Limb (tissue), 2 donors: ENCODE results near the gene SDC1.

Experiments
- DNase-seq, 2 donors: peaks; one replicate each; pipeline ENCODE4 v3.0.0-alpha.2; 2016; ENCODE audit errors: extremely low spot score in 2 of 2

SDC1 gene

DNA sequence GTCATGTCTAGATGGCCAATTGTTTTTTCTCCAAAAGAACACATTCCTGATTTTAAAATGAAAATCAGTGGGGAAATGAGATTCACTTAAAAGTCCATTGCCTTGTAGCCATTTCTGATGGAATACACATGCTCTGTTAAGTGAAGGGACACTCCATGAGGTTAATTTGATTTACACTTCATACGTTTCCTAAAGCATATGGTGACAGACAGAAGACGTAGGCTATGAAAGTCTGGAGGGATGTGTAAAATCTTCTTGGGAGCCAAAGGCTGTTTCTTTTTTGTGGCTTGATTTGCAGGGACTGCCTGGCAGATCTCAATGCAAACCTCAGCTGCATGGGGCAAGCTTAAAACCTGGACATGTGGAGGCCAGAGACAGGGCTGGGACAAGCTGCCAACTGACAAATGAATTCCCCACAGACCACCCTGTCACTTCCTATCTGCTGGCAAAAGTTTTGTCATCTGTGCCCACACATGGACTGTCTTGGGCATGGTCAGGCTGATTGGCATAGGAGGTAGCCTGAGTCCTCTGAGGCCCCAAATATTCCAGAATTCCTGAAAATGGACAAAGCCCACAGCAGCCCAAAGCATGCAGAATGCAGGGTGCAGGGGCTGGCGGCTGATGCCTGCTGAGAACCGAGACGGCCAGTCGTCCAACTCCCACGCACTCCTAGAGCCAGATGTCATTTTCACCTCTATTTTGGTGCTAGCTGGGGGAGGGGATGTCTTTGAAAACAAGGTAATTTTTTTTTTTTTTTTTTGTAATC is 73.9 kb downstream of the SDC1 start:
- peak in 1 of 2 donors; percentile 18 for DNase-seq
